ENCODE results near the gene FHIT.

DNA sequence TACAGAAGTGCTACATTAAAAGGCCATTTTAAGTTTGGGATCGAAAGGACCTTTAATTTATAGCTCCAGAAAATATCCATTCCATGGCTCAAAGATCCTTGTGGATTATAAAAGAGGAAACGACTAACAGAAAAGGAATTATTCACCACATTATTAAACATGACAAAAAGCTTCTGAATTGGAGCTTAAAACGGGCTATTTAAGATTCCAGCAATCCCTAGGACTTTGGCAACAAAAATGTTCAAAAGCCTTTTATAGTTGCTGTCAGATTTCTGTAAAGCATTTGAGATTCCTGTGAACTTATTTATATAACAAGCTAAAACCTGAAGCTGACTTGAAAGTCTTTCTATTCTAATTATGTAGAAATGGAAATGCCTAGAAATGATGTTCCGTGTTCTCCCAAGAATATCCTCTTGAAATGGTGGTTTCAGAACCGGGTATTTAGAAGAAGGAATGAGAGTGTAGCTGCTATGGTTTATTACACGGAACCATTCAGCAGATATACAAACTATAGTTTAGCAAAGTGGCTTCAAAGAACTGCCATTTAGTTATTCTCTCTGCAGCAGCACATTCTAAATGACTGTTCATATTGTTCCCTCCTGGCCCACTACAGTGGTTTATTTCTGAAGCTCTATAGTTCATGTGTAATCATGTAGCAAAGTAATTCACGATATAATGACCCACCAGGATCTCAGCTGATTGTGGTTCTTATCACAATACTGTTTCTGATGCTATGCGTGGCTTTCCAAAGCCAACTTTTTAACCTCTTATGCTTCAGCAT, 961.7 kb downstream of the FHIT start:
- TF ChIP-seq, protein P1, sequence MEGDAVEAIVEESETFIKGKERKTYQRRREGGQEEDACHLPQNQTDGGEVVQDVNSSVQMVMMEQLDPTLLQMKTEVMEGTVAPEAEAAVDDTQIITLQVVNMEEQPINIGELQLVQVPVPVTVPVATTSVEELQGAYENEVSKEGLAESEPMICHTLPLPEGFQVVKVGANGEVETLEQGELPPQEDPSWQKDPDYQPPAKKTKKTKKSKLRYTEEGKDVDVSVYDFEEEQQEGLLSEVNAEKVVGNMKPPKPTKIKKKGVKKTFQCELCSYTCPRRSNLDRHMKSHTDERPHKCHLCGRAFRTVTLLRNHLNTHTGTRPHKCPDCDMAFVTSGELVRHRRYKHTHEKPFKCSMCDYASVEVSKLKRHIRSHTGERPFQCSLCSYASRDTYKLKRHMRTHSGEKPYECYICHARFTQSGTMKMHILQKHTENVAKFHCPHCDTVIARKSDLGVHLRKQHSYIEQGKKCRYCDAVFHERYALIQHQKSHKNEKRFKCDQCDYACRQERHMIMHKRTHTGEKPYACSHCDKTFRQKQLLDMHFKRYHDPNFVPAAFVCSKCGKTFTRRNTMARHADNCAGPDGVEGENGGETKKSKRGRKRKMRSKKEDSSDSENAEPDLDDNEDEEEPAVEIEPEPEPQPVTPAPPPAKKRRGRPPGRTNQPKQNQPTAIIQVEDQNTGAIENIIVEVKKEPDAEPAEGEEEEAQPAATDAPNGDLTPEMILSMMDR (IDR thresholded peaks at IDR 0.05; ENCODE audit: low read depth, low read length): no peak
- no peak for TF ChIP-seq EZH2phosphoT487 (IDR thresholded peaks at IDR 0.05; ENCODE audit: low read depth)
